Liver (tissue), 9 donors: ENCODE measurements around the gene APBB1. TPM values are rescaled to one million over a fixed set of nuclear protein-coding genes. Genes with fewer than 3 reads are reported as not detected.

ENCODE experiments used
- DNase-seq: peaks from one replicate; pipeline ENCODE4 v3.0.0-alpha.2; 2017; ENCODE audit warnings: low spot score
- H3K27ac ChIP-seq, 2 donors: one replicate each; pipeline ENCODE4 v1.7.0; 2013; ENCODE audit warnings: inconsistent platforms in 2 of 2, low read length in 2 of 2, control low read depth in 1 of 2, low read depth in 1 of 2, mild to moderate bottlenecking in 1 of 2
- H3K27me3 ChIP-seq, 4 donors: one replicate each; pipeline versions ENCODE4 v1.6.1 to v1.7.0; 2013; ENCODE audit warnings: low read length in 3 of 4, inconsistent platforms in 1 of 4, mild to moderate bottlenecking in 1 of 4, moderate library complexity in 1 of 4; ENCODE audit not compliant: control insufficient read depth in 4 of 4, insufficient read depth in 4 of 4
- H3K36me3 ChIP-seq, 4 donors: one replicate each; pipeline versions ENCODE4 v1.6.1 to v1.7.0; 2013; ENCODE audit warnings: low read length in 3 of 4, mild to moderate bottlenecking in 3 of 4, low read depth in 1 of 4, moderate library complexity in 1 of 4; ENCODE audit not compliant: control insufficient read depth in 4 of 4, insufficient read depth in 3 of 4
- H3K4me1 ChIP-seq, 4 donors: one replicate each; pipeline versions ENCODE4 v1.6.1 to v1.7.0; 2013; ENCODE audit warnings: low read length in 3 of 4, mild to moderate bottlenecking in 3 of 4, moderate library complexity in 1 of 4; ENCODE audit not compliant: control insufficient read depth in 4 of 4, insufficient read depth in 4 of 4
- H3K4me3 ChIP-seq, 3 donors: one replicate each; pipeline versions ENCODE4 v1.6.1 to v1.7.0; 2013; ENCODE audit warnings: low read length in 3 of 3, control low read depth in 1 of 3, low read depth in 1 of 3, mild to moderate bottlenecking in 1 of 3
- H3K9ac ChIP-seq, 2 donors: one replicate each; pipeline ENCODE4 v1.7.0; 2013; ENCODE audit warnings: low read length in 2 of 2, mild to moderate bottlenecking in 2 of 2, moderate library complexity in 2 of 2, control low read depth in 1 of 2, low read depth in 1 of 2
- H3K9me3 ChIP-seq, 4 donors: one replicate each; pipeline versions ENCODE4 v1.6.1 to v1.7.0; 2013; ENCODE audit warnings: low read length in 3 of 4; ENCODE audit not compliant: control insufficient read depth in 4 of 4
- EGR1 ChIP-seq, 2 donors: IDR thresholded peaks; 2 replicates each; pipeline ENCODE4 v1.6.1; 2016 to 2018; ENCODE audit warnings: antibody characterized with exemption in 2 of 2, low read depth in 2 of 2
- FOXA1 ChIP-seq: IDR thresholded peaks from 2 replicates; pipeline ENCODE4 v1.6.1; 2016; ENCODE audit warnings: antibody characterized with exemption
- FOXA2 ChIP-seq: IDR thresholded peaks from 2 replicates; pipeline ENCODE4 v1.6.1; 2016; ENCODE audit warnings: antibody characterized with exemption
- GABPA ChIP-seq, 2 donors: IDR thresholded peaks in 1 of 2; conservative IDR thresholded peaks in 1 of 2; 2 replicates each; pipeline ENCODE4 v1.6.1; 2016; ENCODE audit warnings: antibody characterized with exemption in 2 of 2, mild to moderate bottlenecking in 1 of 2, moderate library complexity in 1 of 2
- HNF4A ChIP-seq, 2 donors: conservative IDR thresholded peaks; 2 replicates each; pipeline ENCODE4 v1.6.1; 2016; ENCODE audit warnings: antibody characterized with exemption in 2 of 2, mild to moderate bottlenecking in 2 of 2
- HNF4G ChIP-seq: IDR thresholded peaks from 2 replicates; pipeline ENCODE4 v1.6.1; 2016; ENCODE audit warnings: antibody characterized with exemption
- JUND ChIP-seq, 2 donors: IDR thresholded peaks; 2 replicates each; pipeline ENCODE4 v1.6.1; 2016; ENCODE audit warnings: antibody characterized with exemption in 2 of 2
- NR2F2 ChIP-seq: IDR thresholded peaks from 2 replicates; pipeline ENCODE4 v1.6.1; 2016; ENCODE audit warnings: antibody characterized with exemption
- RAD21 ChIP-seq, 2 donors: IDR thresholded peaks; 2 replicates each; pipeline ENCODE4 v1.6.1; 2016; ENCODE audit warnings: antibody characterized with exemption in 2 of 2, mild to moderate bottlenecking in 2 of 2
- RXRA ChIP-seq, 2 donors: IDR thresholded peaks; 2 replicates each; pipeline ENCODE4 v1.6.1; 2017 to 2018; ENCODE audit warnings: antibody characterized with exemption in 2 of 2, mild to moderate bottlenecking in 1 of 2
- SP1 ChIP-seq: IDR thresholded peaks from 2 replicates; pipeline ENCODE4 v1.6.1; 2018; ENCODE audit warnings: antibody characterized with exemption, mild to moderate bottlenecking
- TAF1 ChIP-seq: conservative IDR thresholded peaks from 2 replicates; pipeline ENCODE4 v1.6.1; 2016; ENCODE audit warnings: antibody characterized with exemption, mild to moderate bottlenecking
- YY1 ChIP-seq: IDR thresholded peaks from 2 replicates; pipeline ENCODE4 v1.6.1; 2016; ENCODE audit warnings: antibody characterized with exemption, mild to moderate bottlenecking
- WGBS: extraction: QIAGEN DNeasy Blood & Tissue Kit; methylation state at CpG from one replicate; pipeline ENCODE4 v1.1.7; 2013; 5-methylcytosine and 5-hydroxymethylcytosine counted together
- polyA plus RNA-seq, 2 donors: library from polyadenylated mRNA; stranded (reverse) in 1 of 2; unstranded in 1 of 2; fragments of 200-250 nt in 1 of 2; fragments of >200 nt in 1 of 2; fragmentation: Nextera tagmentation in 1 of 2; extraction: Ambion mirVana in 1 of 2; gene quantifications; one replicate each; pipeline versions ENCODE4 v1.2.1 to v1.2.3, GENCODE V29; 2013 to 2015
- total RNA-seq, 2 donors: library from RNA; depleted of rRNA; stranded (reverse); fragments of >200 nt; gene quantifications; one replicate each; pipeline ENCODE4 v1.2.3, GENCODE V29; 2014
- TF ChIP-seq, protein P1 (sequence below): IDR thresholded peaks from 2 replicates; pipeline ENCODE4 v1.6.1; 2016; ENCODE audit warnings: antibody characterized with exemption, mild to moderate bottlenecking
- TF ChIP-seq, protein P2 (sequence below): IDR thresholded peaks from 2 replicates; pipeline ENCODE4 v1.6.1; 2016; ENCODE audit warnings: antibody characterized with exemption
- TF ChIP-seq, protein P3 (sequence below): fragments of 150-350 bp; IDR thresholded peaks from 2 replicates; pipeline ENCODE4 v1.5.1; 2017; ENCODE audit warnings: improper control_type of control experiment, low read depth, low read length; ENCODE audit not compliant: missing input control
- TF ChIP-seq, protein P4 (sequence below): IDR thresholded peaks from 2 replicates; pipeline ENCODE4 v1.6.1; 2016; ENCODE audit warnings: antibody characterized with exemption
- TF ChIP-seq, protein P5 (sequence below): IDR thresholded peaks from 2 replicates; pipeline ENCODE4 v1.6.1; 2016; ENCODE audit warnings: antibody characterized with exemption
- donor health status: healthy.
- donor health status: healthy.
- donor health status: healthy.
- donor health status: healthy.
- donor health status: healthy.

Gene APBB1
- total and polyA plus RNA-seq, 4 donors = 2.5 to 8.6 (median 6.3) TPM

DNA sequence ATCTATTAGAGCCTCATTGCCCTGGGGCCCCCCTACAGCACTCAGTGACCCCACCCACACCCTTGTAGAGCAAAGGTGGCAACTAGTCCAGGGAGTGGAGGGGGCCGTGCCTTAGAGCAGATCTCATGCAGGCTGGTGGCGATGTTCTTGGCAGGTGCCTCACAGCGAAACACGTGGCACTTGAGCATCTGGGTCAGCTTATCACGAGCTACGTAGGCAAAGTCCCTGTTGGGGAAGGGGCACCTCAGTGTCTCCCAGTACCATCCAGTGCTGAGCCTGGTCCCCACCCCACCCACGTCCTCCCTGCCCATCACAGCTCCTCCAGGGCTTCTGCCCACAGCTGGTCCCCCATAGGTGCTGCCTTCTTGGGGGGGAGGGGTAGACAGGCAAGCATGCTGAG, 17.4 kb downstream of the APBB1 start (continued):
- TF ChIP-seq, protein P1, sequence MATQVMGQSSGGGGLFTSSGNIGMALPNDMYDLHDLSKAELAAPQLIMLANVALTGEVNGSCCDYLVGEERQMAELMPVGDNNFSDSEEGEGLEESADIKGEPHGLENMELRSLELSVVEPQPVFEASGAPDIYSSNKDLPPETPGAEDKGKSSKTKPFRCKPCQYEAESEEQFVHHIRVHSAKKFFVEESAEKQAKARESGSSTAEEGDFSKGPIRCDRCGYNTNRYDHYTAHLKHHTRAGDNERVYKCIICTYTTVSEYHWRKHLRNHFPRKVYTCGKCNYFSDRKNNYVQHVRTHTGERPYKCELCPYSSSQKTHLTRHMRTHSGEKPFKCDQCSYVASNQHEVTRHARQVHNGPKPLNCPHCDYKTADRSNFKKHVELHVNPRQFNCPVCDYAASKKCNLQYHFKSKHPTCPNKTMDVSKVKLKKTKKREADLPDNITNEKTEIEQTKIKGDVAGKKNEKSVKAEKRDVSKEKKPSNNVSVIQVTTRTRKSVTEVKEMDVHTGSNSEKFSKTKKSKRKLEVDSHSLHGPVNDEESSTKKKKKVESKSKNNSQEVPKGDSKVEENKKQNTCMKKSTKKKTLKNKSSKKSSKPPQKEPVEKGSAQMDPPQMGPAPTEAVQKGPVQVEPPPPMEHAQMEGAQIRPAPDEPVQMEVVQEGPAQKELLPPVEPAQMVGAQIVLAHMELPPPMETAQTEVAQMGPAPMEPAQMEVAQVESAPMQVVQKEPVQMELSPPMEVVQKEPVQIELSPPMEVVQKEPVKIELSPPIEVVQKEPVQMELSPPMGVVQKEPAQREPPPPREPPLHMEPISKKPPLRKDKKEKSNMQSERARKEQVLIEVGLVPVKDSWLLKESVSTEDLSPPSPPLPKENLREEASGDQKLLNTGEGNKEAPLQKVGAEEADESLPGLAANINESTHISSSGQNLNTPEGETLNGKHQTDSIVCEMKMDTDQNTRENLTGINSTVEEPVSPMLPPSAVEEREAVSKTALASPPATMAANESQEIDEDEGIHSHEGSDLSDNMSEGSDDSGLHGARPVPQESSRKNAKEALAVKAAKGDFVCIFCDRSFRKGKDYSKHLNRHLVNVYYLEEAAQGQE = no peak
- no peak for TF ChIP-seq RAD21 (IDR thresholded peaks at IDR 0.05)
- no peak for TF ChIP-seq GABPA (IDR thresholded peaks at IDR 0.05 in 1 of 2, conservative IDR thresholded peaks at IDR 0.05 in 1 of 2)
- TF ChIP-seq FOXA1 = no peak
- no peak for TF ChIP-seq YY1

DNA sequence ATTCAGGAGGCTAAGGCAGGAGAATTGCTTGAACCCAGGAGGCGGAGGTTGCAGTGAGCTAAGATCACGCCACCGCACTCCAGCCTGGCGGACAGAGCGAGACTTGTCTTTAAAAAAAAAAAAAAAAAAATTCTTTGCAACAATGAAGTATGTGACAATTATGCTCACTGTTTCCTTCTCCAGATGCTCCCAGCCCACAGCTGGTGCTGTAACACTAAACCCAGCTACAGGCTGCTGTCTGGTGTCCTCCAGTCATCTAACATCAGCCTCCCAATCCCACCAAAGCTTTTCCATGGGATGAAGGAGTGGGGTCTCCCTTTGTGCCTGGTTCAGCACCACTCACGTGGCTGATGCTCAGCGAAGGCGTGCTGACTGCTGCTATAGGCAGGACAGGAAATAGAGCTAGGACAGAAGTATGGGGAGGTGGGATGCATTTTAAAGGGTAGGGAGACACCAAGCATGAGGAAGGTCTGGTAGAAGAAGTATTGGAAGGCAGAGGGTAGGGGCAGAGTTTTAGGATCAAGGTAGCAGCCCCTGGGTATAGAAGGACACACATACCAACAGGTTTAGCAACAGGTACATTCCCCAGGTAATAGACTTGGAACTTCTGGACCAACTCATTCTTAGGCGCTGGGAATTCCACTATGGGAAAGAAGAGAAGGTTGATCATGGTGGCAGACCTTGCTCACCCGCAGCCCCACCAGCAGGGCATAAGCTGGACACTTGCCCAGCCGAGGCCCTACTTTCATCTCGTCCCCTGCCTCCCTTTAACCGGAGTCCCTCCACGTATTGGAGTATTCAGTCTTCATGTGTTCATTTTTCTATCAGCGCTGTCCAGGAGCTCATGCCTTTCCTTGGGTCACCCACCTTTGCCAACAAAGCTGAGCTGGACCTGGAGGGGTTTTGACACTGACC, 18.2 kb downstream of the APBB1 start:
- TF ChIP-seq HNF4A (conservative IDR thresholded peaks at IDR 0.05) (no peak), NR2F2 (no peak), EGR1 (IDR thresholded peaks at IDR 0.05; ENCODE audit: low read depth in 2 of 2) (no peak), GABPA (IDR thresholded peaks at IDR 0.05 in 1 of 2, conservative IDR thresholded peaks at IDR 0.05 in 1 of 2) (no peak), FOXA2 (no peak), HNF4G (no peak), YY1 (no peak), SP1 (no peak), RXRA (IDR thresholded peaks at IDR 0.05) (no peak), JUND (IDR thresholded peaks at IDR 0.05) (no peak), TAF1 (no peak), RAD21 (IDR thresholded peaks at IDR 0.05) (no peak), FOXA1 (no peak)
- TF ChIP-seq, protein P1 = no peak
- TF ChIP-seq, protein P2, sequence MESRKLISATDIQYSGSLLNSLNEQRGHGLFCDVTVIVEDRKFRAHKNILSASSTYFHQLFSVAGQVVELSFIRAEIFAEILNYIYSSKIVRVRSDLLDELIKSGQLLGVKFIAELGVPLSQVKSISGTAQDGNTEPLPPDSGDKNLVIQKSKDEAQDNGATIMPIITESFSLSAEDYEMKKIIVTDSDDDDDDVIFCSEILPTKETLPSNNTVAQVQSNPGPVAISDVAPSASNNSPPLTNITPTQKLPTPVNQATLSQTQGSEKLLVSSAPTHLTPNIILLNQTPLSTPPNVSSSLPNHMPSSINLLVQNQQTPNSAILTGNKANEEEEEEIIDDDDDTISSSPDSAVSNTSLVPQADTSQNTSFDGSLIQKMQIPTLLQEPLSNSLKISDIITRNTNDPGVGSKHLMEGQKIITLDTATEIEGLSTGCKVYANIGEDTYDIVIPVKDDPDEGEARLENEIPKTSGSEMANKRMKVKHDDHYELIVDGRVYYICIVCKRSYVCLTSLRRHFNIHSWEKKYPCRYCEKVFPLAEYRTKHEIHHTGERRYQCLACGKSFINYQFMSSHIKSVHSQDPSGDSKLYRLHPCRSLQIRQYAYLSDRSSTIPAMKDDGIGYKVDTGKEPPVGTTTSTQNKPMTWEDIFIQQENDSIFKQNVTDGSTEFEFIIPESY = no peak
- TF ChIP-seq, protein P3, sequence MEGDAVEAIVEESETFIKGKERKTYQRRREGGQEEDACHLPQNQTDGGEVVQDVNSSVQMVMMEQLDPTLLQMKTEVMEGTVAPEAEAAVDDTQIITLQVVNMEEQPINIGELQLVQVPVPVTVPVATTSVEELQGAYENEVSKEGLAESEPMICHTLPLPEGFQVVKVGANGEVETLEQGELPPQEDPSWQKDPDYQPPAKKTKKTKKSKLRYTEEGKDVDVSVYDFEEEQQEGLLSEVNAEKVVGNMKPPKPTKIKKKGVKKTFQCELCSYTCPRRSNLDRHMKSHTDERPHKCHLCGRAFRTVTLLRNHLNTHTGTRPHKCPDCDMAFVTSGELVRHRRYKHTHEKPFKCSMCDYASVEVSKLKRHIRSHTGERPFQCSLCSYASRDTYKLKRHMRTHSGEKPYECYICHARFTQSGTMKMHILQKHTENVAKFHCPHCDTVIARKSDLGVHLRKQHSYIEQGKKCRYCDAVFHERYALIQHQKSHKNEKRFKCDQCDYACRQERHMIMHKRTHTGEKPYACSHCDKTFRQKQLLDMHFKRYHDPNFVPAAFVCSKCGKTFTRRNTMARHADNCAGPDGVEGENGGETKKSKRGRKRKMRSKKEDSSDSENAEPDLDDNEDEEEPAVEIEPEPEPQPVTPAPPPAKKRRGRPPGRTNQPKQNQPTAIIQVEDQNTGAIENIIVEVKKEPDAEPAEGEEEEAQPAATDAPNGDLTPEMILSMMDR = no peak
- TF ChIP-seq, protein P4, sequence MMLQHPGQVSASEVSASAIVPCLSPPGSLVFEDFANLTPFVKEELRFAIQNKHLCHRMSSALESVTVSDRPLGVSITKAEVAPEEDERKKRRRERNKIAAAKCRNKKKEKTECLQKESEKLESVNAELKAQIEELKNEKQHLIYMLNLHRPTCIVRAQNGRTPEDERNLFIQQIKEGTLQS = no peak
- TF ChIP-seq, protein P5, sequence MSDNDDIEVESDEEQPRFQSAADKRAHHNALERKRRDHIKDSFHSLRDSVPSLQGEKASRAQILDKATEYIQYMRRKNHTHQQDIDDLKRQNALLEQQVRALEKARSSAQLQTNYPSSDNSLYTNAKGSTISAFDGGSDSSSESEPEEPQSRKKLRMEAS = no peak
- Histone ChIP-seq H3K4me3 (no peak overlapping the region), H3K9me3 (no peaks in the 10 kb centered on the region), H3K27ac (no peak overlapping the region), H3K4me1 (no peaks in the 10 kb centered on the region), H3K27me3 (no peaks in the 10 kb centered on the region), H3K9ac (no peak overlapping the region), H3K36me3 (no peaks in the 10 kb centered on the region)
- 98% methylated on average over 15 of the region's 15 CpGs for WGBS
- DNase-seq = no peak
